HL-60 (cell line): Measurements from ENCODE around the gene ADM.

Experiments used
- CTCF ChIP-seq: IDR thresholded peaks from one replicate; pipeline ENCODE4 v1.5.1; 2011; ENCODE audit warnings: low read length, control low read depth, inconsistent platforms; ENCODE audit not compliant: insufficient read depth
- REST ChIP-seq: IDR thresholded peaks from 2 replicates; pipeline ENCODE4 v1.6.1; 2012; ENCODE audit warnings: low read depth; ENCODE audit not compliant: insufficient replicate concordance

DNA sequence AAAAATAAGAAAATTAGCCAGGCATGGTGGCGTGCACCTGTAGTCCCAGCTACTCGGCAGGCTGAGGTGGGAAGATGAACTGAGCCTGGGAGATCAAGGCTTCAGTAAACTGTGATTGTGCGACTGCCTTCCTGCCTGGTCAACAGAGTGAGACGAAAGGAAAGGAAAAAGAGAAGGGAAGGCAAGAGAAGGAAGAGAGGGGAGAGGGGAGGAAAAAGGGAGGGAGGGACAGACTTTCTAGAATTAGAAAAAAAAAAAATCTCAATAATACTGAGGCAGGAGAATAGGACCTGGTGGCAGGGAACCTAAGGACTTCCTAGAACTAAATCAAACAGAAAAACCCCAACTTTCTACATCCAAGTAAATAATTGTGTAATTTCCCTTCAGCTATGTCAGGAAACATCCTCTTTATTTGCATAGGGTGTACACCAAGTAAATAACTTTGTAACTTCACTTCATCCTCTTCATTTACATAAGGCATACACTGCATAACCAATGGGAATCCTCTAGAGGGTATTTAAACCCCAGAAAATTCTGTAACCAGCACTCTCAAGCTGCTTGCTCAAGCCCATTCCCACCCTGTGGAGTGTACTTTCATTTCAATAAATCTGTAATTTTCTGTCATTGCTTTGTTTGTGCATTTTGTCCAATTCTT lies 19.6 kb upstream of the ADM start:
- TF ChIP-seq CTCF = no peak
- no peak for TF ChIP-seq REST
